SKM-1 (cell line): Measurements from ENCODE around the gene ELFN2.

Source experiments
- DNase-seq: peaks from one replicate; lab custom pipeline; 2025; ENCODE audit not compliant: unreplicated experiment; lab: John Stamatoyannopoulos, UW

Gene ELFN2

GRCh38 chr22:37363261-37363992 lies 63.9 kb downstream of the ELFN2 start:
- no peak for DNase-seq

- no peak for DNase-seq
Observed at GRCh38 chr22:37362621-37363020, 64.7 kb downstream of the ELFN2 start.

GRCh38 chr22:37358917-37359316 lies 68.4 kb downstream of the ELFN2 start:
- no peak for DNase-seq

- no peak for DNase-seq
Observed at GRCh38 chr22:37358386-37358785, 68.9 kb downstream of the ELFN2 start.

GRCh38 chr22:37357446-37358075 lies 69.7 kb downstream of the ELFN2 start:
- no peak for DNase-seq

GRCh38 chr22:37356922-37357321 lies 70.4 kb downstream of the ELFN2 start:
- DNase-seq: no peak

- no peak for DNase-seq
Observed at GRCh38 chr22:37355174-37355573, 72.1 kb downstream of the ELFN2 start.

- no peak for DNase-seq
Observed at GRCh38 chr22:37354670-37355069, 72.6 kb downstream of the ELFN2 start.

- no peak for DNase-seq
Observed at GRCh38 chr22:37354261-37354660, 73.0 kb downstream of the ELFN2 start.

- no peak for DNase-seq
Observed at GRCh38 chr22:37353839-37354238, 73.4 kb downstream of the ELFN2 start.

- DNase-seq: no peak
Observed at GRCh38 chr22:37352481-37352880, 74.8 kb downstream of the ELFN2 start.

GRCh38 chr22:37351232-37351631 lies 76.0 kb downstream of the ELFN2 start:
- no peak for DNase-seq

GRCh38 chr22:37349043-37349814 lies 78.0 kb downstream of the ELFN2 start:
- no peak for DNase-seq

GRCh38 chr22:37346505-37346895 lies 80.8 kb downstream of the ELFN2 start:
- no peak for DNase-seq

GRCh38 chr22:37345863-37346504 lies 81.3 kb downstream of the ELFN2 start:
- DNase-seq: no peak

GRCh38 chr22:37344735-37345449 lies 82.4 kb downstream of the ELFN2 start:
- no peak for DNase-seq

GRCh38 chr22:37343863-37344734 lies 83.2 kb downstream of the ELFN2 start:
- no peak for DNase-seq

GRCh38 chr22:37343348-37343747 lies 83.9 kb downstream of the ELFN2 start:
- no peak for DNase-seq

- DNase-seq: no peak
Observed at GRCh38 chr22:37342065-37342464, 85.2 kb downstream of the ELFN2 start.
